Measurements from ENCODE around the gene RNASE7.

DNA sequence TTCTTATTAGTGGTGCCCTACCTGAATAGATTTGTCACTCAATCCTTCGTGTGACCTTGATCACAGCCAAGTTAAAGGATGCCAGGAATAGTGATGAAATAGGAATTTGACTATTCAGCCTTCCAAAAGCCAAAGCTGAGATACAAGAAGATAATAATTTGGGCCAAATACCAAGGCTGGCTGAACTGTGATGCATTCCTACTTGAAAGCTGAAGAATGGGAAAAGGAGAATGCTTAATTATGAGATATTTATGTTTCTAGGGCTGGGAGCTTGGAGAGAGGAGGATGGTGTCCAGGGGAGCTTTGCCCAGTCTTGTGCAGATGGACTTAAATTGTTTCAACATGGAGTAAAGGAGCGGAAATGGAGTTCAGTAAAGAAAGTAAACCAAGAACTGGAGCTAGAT, 5.2 kb downstream of the RNASE7 start:
- TF ChIP-seq, protein P1, sequence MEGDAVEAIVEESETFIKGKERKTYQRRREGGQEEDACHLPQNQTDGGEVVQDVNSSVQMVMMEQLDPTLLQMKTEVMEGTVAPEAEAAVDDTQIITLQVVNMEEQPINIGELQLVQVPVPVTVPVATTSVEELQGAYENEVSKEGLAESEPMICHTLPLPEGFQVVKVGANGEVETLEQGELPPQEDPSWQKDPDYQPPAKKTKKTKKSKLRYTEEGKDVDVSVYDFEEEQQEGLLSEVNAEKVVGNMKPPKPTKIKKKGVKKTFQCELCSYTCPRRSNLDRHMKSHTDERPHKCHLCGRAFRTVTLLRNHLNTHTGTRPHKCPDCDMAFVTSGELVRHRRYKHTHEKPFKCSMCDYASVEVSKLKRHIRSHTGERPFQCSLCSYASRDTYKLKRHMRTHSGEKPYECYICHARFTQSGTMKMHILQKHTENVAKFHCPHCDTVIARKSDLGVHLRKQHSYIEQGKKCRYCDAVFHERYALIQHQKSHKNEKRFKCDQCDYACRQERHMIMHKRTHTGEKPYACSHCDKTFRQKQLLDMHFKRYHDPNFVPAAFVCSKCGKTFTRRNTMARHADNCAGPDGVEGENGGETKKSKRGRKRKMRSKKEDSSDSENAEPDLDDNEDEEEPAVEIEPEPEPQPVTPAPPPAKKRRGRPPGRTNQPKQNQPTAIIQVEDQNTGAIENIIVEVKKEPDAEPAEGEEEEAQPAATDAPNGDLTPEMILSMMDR (IDR thresholded peaks at IDR 0.05 in 4 of 5, conservative IDR thresholded peaks at IDR 0.05 in 1 of 5) = no peak
- no peak for TF ChIP-seq POLR2A (IDR thresholded peaks at IDR 0.05)
